HG02938 (cell line): ENCODE measurements around the gene RPL10.
"Not testable (repeated sequence)": the region's sequence is repeated elsewhere in the genome, so short reads cannot be mapped to it uniquely, and the experiment has no call there.

Experiments
- ATAC-seq: cut with Tn5 transposase; IDR thresholded peaks from one replicate; pipeline ENCODE4 v1.9.1; 2021; ENCODE audit warnings: mild to moderate bottlenecking, moderate library complexity; ENCODE audit not compliant: unreplicated experiment

RPL10 gene

DNA sequence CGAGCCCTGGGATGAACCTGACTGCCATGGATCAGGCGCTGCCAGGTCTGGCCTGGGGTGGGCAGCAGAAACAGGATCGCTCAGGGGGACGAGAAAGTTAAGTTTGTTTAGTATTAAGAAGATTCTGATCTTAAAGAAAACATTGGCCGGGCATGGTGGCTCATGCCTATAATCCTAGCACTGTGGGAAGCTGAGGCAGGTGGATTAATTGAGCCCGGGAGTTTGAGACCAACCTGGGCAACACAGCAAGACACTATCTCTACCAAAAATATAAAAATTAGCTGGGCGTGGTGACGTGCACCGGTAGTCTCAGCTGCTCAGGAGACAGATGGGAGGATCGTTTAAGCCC, 23.0 kb upstream of the RPL10 start:
- no peak for ATAC-seq

DNA sequence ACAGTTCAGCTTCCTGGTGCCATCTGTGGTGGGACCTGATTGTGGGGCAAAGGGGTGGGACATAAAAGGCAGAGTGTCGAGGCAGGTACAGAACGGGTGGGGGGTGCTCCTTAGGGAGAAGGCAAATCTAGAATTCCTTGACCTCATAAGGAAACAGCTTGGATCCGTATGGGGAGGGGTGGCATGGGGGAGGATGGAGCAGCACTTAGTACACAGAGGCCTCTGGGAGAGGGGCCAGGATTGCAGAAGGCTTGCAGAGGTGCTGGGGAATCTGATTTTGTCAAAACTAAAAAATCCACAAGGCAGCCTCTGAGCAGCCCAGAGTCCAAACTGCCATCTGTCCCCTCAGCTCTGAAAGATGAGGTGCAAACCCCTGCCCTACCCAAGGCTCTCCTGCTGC, 21.4 kb upstream of the RPL10 start:
- ATAC-seq, result no peak

DNA sequence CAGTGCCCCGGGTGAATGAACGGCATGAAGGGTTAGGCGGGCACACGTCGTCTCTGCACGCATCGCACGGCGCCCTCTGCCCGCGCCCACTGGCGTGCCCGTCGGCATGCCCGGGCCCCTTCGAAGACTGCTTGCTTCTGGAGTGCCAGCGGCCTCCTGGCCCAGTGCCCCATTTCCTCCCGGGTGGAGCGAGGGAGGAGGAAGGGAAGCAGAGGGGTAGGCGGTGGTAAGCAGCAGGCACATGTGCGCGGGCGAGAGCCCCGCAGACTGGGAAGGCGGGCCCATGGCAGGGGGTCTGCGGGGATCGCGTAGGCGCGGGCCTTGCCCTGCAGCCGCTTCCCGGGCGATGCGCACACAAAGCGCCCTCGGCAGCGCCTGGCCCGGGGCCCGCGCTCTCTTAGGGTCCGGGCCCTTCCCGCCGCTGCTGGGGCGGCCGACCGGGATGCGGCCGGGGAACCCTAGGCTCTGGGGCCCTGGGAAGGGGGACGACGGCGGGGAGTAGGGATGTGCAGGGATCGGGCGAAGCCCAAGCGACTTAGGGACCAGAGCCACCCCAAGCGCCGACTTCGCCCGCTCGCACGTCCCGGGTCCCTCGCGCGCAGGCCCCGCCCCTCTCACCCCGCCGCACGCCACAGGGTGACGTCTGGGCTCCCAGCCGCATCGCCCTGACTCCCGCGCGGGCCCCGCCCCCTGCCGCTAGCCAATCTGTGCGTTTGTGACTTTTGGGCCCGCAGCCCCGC, 19.9 kb upstream of the RPL10 start:
- ATAC-seq, result no peak

DNA sequence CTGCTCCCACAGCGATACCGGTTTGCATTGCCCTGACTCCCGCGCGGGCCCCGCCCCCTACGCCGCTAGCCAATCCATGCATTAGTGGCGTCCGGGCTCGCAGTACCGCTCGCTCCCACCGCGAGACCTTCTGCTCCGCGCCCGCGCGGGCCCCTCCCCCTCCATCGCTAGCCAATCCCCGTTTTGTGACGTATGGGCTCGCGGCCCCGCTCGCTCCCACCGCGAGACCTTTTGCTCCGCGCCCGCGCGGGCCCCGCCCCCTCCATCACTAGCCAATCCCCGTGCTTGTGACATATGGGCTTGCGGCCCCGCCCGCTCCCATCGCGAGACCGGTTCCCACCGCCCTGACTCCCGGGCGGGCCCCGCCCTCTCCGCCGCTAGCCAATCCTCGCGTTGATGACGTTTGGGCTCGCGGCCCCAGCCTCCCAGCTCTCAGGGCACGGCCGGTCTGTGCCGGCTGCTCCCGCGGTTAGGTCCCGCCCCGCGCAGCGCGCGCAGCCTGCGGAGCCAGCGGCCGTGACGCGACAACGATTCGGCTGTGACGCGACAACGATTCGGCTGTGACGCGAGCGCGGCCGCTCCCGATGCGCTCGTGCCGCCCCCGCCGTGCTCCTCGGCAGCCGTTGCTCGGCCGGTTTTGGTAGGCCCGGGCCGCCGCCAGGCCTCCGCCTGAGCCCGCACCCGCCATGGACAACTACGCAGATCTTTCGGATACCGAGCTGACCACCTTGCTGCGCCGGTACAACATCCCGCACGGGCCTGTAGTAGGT, 19.2 kb upstream of the RPL10 start, which contains the start of gene EMD:
TSS of gene EMD (plus strand) at position 497 of the 770 bp plus-strand sequence. CDS start at position 687, 190 bp downstream.
- ATAC-seq, result peak; percentile 80

DNA sequence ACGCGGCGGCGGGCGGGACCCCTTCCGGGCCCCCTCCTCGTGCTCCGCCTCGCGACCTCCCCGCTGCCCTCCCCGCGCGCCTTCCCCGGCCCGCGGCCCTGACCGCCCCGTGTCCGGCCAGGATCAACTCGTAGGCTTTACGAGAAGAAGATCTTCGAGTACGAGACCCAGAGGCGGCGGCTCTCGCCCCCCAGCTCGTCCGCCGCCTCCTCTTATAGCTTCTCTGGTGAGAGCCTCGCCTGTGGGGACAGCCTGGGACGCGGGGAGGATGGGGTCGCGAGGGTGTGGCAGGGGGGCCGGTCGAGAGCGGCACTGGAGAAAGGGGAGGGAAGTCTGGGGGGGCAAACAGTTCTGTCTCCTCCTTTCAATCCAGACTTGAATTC, 18.6 kb upstream of the RPL10 start:
- ATAC-seq, result no peak

DNA sequence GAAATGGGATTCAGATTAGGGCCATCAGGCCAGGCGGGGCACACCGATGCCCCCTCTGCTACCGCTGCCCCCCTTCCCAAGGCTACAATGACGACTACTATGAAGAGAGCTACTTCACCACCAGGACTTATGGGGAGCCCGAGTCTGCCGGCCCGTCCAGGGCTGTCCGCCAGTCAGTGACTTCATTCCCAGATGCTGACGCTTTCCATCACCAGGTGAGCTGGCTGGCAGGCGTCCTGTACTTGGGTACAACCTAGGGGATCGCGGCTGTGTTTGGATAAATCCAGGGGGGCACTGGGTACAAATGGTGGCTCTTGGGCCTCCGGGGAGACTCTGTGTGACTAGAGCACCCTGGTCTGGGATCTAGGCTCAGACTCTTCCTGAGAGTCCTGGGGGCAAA, 18.0 kb upstream of the RPL10 start:
- no peak for ATAC-seq

DNA sequence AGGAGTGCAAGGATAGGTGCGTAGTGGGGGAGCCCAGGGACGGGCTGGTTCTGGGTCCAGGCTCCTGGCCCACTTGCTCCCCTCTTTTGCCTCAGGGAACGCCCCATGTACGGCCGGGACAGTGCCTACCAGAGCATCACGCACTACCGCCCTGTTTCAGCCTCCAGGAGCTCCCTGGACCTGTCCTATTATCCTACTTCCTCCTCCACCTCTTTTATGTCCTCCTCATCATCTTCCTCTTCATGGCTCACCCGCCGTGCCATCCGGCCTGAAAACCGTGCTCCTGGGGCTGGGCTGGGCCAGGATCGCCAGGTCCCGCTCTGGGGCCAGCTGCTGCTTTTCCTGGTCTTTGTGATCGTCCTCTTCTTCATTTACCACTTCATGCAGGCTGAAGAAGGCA, 17.4 kb upstream of the RPL10 start:
- no peak for ATAC-seq

DNA sequence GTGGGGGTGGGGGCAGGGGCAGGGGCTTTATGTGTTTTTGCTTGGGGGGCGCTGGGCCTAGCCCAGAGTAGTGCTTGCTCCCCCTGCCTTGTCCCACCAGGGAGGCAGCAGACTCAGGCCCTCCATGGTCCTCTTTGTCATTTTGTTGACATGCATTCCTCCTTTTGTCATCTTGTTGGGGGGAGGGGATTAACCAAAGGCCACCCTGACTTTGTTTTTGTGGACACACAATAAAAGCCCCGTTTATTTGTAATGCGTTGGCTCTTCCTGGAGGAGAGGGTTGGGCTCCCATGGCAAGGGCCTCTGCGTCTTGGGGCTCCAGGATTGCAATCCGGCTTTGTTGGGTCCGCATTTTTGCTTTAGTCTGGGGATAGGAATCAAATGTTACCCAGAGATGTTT, 16.9 kb upstream of the RPL10 start:
- no peak for ATAC-seq

DNA sequence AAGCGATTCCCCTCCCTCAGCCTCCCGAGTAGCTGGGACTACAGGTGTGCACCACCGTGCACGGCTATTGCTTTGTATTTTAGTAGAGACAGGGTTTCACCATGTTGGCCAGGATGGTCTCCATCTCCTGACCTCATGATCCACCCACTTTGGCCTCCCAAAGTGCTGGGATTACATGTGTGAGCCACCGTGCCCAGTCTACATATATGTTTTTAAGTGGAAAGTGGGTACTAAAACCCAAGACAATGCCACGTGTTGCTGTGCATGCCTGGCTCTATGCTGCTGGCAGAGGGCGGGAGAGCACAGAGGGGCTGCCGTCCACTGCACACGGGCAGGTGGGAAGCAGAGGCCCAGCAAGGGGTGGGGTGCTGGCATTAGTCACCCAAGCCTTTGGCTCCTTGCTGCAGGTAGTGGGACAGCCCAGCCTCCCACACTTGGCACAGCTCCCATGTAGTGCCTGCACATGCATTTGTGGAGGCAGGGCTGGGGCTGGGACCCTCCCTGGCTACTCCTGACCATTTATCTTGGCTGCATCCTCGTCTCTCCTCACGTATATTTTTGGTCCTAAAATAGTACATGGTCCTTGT, 15.6 kb upstream of the RPL10 start:
- no peak for ATAC-seq

DNA sequence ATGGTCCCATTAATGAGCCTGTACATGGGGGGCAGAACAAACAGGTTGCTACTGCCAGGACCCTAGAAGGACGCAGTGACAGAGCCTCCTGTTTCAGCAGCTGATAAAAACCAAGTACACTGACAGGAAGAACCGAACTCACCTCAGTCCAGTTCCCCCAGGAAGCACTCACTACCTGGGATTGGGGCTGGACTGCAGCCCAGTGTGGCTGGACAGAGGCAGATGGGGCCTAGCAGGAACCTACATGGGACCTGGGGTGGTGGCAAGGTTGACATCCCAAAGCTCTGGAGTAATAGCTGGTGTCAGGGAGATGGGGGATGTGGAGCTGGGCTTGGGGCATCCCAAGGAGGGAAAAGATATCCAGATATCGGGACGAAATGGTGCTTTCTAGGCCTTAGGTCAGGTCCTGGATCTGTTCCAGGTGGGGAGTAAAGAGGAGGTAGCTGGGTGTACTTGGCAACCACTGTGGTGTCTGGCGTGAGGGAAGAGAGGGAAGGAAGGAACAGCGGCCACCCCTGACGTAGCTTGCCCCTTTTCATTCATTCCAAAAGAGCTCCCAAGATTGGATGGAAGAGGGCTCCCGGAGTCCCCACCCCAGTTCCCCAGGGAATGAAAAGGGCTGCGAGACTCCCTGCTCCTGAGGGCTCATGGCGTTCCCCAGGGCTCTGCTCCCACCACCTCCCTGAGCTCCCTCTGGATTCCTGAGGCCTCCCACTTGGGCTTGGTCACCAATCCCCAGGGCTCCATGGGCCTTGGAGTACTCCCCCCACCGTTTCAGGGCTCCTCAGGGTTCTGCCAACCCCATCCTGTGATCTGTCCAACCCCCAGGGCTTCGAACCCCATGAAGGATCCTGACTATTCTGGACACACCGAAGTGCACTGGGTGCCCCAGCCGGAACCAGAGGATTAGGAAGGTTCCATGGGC, 14.6 kb upstream of the RPL10 start:
- ATAC-seq, result no peak

DNA sequence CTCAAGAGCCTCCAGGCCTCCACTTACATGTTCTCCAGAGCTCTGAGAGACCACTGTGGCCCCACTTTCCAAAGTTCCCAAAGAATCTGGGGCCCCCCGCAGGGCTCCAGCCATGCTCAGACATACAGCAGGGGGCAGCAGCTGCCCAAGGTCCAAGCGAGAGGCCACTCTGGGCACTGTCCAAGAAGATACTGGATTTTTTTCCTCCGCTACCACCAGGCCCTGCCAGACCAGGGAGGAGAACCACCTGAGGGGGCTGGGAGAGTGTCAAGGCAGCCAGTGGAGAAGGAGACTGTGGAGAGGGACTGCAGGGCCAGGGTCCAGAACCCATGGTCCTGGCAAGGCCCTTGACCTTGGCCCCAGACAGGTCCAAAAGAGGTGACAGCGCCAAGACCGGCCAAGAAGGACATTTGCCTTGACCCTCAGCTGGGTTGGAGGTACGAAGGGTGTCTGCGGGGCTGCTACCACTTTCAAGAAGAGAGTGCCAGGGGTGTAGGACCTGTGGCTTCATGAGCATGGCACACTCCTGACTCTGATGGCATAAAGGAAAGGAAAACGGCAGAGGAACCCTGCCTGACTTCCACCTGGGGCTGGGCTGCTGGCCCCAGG, 13.8 kb upstream of the RPL10 start:
- no peak for ATAC-seq

DNA sequence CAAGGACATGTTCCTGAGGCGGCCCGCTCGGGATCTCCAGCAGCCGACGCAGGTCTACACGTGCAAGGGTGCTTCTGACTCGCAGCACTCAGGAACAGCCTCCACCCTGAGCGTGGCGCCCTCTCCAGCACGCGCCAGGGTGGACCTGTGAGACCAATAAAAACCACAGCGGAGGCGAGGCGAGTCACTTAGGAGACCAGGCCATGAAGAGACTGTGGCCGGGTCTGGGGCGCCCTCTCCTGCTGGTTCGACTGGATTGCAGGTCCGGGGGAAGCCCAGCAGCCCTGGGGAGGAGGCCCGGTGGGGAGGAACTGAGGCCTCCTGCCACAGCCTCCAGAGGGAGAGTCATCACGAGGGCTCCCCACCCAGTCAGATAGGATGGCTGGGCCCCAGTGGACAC, 10.1 kb upstream of the RPL10 start:
- ATAC-seq, result not testable (repeated sequence)

DNA sequence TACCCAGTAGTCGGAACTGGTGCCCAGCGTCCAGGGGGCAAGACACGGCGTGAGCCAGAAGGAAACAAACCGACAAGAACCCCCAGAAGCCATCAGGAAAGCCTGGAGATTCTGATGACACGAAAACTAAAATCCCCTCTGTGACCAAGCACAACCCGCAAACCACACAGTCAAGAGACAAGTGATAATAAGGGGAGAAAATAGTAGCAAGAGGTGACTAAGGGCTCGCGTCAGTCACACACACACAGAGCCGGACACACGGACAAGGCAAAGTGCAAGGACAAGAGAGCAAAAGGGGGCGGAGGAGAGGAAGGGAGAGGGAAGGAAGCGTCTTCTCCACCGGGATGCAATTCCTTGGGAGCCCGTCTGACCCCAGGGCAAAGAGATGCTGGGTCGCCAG, 9.5 kb upstream of the RPL10 start:
- peak; percentile 20 for ATAC-seq

DNA sequence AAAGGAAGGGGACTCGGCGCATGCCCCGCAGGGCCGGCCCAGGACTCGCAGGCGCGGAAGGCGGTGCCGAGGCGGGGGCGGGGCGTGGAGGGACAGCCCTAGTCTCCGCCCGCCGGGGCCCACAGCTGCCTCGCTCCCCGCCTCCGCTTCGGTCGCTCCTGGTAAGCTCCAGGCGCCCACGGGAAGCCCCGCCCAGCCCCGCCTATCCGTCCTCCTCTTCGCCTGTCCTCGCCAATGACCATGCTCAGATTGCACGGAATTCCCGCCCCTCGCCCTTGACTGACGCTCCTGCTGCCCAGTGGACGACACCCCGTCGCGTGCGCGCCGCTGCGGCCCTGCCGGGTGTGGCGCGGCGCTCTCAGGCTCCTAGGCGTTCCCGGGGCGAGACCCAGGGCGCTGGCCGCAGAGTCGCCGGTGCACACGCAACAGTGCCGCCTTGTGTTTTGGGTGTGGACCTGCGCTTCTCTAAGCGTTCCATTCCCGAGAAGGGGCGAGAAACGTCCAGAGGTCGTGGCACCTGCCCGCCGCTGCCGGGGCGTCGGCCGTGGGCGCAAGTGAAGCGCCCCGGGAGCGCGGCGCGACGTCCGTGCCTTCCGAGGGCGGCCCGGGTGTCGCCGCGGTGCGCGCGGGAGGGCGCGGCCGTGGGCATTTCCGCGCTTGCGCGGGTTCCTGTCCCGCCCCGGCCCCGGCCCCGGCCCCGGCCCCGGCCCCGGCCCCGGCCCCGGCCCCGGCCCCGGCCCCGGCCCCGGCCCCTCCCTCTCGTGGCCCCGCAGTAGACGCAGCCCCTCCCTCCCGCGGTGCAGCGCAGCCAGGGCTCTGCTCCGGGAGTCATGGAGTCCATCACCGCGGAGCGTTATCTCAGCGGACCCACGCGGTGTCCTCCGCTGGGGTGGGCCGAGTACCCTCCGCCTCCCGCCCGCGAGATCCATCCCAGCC, 8.1 kb upstream of the RPL10 start:
- peak; percentile 58 for ATAC-seq

DNA sequence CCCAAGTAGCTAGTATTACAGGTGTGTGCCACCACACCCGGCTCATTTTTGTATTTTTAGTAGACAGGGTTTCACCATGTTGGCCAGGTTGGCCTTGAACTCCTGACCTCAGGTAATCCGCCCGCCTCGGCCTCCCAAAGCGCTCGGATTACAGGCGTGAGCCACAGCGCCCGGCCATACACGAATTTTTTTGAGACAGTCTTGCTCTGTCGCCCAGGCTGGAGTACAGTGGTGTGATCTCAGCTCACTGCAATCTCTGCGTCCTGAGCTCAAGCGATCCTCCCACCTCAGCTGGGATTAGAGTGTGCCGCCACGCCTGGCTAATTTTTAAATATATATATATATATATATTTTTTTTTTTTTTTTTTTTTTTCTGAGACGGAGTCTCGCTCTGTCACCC, 1.8 kb upstream of the RPL10 start:
- not testable (repeated sequence) for ATAC-seq

DNA sequence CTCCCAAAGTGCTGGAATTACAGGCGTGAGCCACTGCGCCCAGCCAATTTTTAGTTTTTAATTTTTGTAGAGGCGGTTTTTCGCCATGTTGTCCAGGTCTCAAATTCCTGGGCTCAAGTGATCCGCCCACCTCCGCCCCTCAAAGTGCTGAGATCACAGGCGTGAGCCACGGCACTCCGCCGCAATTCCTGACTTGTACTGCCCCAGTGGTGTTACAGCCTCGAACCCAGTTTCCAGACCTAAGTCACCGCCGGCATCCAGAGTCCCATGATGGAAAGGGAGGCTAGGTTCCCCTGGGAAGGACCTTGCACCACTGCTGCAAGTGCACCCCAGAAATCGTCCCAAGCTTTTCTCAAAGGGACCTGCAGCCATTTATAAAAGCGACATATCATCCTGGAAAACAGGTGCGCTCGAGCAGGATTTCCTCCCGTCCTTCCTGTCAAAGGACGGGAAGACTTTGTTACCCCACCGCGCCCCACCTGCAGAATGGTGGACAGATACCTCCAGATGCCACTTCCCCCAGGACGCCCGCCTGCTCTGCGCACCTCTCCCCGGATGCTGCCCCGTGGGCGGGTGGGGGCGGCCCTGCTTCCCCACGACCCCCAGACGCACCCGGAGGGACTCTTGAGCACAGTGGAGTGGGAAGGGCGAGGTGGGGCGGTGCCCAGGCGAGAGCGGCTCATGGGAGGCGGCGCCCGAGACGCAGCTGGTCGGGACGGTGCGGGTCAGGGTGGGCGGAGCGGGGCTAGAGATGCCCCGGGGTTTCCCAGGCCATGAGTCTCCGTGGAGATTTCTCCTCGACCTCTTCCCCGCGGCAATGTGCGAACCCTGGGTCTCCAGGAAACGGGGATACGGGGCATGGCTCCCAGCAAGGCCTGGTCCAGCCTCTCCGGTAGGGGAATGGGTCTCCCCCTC, 947 bp upstream of the RPL10 start:
- peak; percentile 31 for ATAC-seq

DNA sequence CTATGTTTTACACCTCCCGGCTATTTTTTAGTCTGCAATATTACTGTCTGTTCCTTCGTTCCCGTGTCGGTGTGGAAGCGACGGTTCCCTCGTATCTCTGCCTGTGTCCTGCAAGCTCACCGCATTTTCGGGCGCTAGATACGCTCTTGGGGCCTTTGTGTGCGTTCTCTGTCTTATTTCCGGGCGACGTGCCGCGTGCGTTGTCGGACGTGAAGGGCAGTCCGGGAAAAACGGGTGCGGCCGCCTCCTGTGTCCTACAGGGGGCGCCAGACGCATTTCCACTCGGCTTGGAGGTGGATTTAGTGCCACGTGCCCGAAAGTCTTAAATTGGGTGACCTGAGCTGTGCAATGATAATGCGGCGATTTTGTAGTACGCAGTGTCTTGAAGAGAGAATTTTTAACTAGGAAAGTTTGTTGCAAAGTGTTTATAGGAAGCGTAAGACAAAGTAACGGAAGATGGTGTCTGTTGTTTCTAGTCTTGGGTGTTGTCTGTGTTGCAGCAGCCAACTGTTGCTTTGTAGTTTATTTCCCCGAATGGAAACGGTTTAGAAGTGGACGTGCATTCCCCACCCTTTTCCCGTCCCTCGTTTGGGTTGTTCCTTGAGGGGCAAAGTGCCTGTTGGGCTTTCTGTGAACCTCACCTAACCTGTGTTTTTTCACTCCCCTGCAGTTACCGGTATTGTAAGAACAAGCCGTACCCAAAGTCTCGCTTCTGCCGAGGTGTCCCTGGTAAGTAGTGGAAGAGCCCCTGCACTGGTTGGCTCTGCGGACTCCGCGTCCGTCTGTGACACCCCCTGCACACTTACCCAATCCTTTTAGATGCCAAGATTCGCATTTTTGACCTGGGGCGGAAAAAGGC, 720 bp downstream of the RPL10 start:
- peak; percentile 10 for ATAC-seq
